Measurements from ENCODE around the gene SRPK3.

SRPK3 gene

GRCh38 chrX:153771415-153772315, 9.2 kb upstream of the SRPK3 start:
- no peak for DNase-seq

GRCh38 chrX:153772316-153773217, 8.3 kb upstream of the SRPK3 start:
- DNase-seq = no peak

DNA sequence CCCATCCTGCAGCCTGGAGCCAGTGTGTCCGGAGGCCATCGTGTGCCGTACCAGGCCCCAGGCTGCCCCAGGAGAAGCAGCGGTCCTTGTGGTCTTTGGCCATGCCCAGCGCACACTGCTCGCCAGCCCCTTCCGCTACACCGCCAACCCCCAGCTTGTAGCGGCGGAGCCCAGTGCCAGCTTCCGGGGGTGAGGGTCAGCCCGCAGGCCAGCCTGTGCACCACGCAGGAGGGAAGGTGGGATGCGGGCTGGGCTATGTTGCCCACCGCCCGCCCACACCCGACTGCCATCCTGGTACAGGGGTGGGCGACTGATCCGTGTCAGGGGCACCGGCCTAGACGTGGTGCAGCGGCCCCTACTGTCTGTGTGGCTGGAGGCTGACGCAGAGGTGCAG, 7.6 kb upstream of the SRPK3 start:
- DNase-seq = no peak

DNA sequence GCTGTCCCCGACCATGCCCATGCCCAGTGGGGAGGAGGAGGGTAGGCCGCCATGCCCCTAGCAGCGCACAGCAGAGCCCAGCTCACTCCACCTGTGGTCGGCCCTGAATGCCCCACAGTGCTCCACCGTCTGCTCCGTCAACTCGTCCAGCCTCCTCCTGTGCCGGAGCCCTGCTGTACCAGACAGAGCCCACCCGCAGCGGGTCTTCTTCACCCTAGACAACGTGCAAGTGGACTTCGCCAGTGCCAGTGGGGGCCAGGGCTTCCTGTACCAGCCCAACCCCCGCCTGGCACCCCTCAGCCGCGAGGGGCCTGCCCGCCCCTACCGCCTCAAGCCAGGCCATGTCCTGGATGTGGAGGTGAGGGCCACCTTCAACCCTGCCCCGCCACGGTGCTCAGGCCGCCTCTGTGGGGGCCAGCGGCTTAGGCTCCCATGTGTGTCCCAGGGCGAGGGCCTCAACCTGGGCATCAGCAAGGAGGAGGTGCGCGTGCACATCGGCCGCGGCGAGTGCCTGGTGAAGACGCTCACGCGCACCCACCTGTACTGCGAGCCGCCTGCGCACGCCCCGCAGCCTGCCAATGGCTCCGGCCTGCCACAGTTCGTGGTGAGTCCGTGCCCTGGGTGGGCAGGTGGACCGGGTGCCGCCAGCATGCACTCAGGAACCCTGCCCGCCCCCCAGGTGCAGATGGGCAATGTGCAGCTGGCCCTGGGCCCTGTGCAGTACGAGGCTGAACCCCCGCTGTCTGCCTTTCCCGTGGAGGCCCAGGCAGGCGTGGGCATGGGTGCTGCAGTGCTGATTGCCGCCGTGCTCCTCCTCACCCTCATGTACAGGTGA, 6.9 kb upstream of the SRPK3 start:
- no peak for DNase-seq

- no peak for DNase-seq
Measured at GRCh38 chrX:153774576-153775292, 6.1 kb upstream of the SRPK3 start.

- DNase-seq = no peak
Measured at GRCh38 chrX:153775293-153776119, 5.3 kb upstream of the SRPK3 start.

- DNase-seq = no peak
Measured at GRCh38 chrX:153776120-153776599, 4.7 kb upstream of the SRPK3 start.

- DNase-seq = no peak
Measured at GRCh38 chrX:153776611-153777045, 4.2 kb upstream of the SRPK3 start.

DNA sequence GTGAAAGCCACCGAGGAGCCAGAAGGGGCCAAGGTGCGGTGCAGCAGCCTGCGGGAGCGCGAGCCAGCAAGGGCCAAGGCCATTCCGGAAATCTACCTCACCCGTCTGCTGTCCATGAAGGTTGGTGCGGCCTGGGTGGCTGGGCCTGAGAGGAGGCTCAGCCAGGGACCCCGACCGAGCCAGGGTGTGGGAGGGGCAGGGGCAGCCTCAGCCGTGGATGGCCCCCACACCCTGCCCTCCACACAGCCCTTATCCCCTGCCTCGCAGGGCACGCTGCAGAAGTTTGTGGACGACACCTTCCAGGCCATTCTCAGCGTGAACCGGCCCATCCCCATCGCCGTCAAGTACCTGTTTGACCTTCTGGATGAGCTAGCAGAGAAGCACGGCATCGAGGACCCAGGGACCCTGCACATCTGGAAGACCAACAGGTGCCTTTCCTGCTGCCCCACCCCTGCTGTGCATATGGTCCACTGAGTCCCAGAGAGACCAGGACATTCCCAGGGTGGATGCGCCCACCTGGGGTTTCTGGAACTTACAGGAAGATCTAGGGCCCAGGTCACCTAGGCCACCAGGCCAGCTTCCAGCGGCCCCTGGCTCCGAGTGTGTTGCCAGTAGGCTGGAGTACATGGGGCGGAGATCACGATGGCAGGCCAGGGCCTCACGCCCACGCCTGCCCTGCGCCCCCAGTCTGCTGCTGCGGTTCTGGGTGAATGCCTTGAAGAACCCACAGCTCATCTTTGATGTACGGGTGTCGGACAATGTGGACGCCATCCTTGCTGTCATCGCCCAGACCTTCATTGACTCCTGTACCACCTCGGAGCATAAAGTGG, 3.4 kb upstream of the SRPK3 start:
- DNase-seq = no peak

GRCh38 chrX:153778181-153778580, 2.7 kb upstream of the SRPK3 start:
- DNase-seq = no peak

DNA sequence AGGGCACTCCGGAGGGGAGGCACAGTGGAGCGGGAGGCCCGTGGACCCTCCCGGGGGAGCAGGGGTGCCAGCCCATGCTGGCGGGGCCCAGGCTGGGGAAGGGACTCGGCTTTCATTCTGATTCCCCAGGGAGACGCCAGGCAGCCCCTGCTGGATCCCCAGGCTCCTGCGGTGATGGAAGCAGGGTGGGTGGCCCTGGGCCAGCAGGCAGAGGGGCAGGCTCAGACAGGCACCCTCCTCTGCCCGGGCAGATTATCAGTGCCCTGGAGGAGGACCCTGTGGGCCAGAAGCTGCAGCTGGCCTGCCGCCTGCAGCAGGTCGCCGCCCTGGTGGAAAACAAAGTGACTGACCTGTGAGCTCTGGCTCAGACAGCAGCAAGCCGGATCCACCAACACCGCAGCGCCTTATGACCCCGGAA, 2.1 kb upstream of the SRPK3 start:
- no peak for DNase-seq

- no peak for DNase-seq
Measured at GRCh38 chrX:153779891-153780677, 757 bp upstream of the SRPK3 start.

DNA sequence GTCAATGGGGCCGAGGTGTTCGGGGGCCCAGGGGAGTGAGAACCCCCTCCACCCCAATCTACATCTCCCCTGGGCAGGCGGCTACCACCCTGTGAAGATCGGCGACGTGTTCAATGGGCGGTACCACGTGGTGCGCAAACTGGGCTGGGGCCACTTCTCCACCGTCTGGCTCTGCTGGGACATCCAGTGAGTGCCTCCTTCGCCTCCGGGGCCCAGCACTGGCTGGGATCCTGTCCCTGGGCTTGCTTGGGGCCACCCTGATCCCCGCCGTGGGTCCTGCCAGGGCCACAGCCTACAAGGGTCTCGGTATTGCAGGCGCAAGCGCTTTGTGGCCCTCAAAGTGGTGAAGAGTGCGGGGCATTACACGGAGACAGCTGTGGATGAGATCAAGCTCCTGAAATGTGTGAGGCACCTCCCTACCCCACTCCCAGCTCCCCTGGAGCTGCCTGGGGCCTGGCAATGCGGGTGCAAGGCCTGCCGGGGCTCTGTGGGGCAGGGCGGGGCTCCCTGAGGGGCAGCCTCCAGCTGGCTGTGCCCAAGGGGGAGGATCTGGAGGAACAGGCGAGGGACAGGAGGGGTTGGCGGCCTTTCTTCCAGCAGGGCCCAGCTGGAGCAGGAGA, 697 bp downstream of the SRPK3 start:
- no peak for DNase-seq

DNA sequence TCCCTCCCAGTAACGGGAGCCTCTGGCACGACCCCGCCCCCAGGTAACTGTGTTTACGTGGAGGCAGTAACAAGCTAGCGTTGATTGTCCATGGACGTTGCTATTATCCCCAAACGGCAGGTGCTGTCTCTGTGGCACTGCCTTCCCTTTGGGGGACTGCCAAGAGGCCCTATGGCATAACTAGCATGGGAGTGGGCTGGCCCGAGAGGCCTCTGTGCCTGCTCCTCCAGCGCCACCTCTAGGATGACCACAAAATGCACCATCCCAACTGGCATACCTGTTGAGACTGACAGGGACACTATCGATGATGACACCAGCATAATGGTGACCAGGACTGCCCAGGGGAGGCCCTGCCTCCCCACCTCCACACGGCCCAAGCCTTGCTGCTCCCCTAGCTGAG, 1.5 kb downstream of the SRPK3 start:
- DNase-seq = no peak

GRCh38 chrX:153782871-153783270, 2.0 kb downstream of the SRPK3 start:
- no peak for DNase-seq

- no peak for DNase-seq
Measured at GRCh38 chrX:153783378-153784013, 2.7 kb downstream of the SRPK3 start.

GRCh38 chrX:153784325-153784967, 3.6 kb downstream of the SRPK3 start:
- DNase-seq = no peak

GRCh38 chrX:153786669-153787068, 5.8 kb downstream of the SRPK3 start:
- DNase-seq = no peak

Measured in effector CD4-positive, alpha-beta T cell (primary cell).